Erythroblast (primary cell): Measurements from ENCODE around the gene CIITA.

Source experiments
- DNase-seq, 2 experiments: peaks; one replicate each; lab custom pipeline; 2025; lab: John Stamatoyannopoulos, UW
- GATA1 ChIP-seq: IDR thresholded peaks from 2 replicates; pipeline ENCODE4 v1.6.1; 2011; ENCODE audit warnings: low read depth, mild to moderate bottlenecking, control low read depth, low read length, moderate library complexity
- POLR2A ChIP-seq: IDR thresholded peaks from 2 replicates; pipeline ENCODE4 v1.6.1; 2011; ENCODE audit warnings: mild to moderate bottlenecking, low read length

CIITA gene

DNA sequence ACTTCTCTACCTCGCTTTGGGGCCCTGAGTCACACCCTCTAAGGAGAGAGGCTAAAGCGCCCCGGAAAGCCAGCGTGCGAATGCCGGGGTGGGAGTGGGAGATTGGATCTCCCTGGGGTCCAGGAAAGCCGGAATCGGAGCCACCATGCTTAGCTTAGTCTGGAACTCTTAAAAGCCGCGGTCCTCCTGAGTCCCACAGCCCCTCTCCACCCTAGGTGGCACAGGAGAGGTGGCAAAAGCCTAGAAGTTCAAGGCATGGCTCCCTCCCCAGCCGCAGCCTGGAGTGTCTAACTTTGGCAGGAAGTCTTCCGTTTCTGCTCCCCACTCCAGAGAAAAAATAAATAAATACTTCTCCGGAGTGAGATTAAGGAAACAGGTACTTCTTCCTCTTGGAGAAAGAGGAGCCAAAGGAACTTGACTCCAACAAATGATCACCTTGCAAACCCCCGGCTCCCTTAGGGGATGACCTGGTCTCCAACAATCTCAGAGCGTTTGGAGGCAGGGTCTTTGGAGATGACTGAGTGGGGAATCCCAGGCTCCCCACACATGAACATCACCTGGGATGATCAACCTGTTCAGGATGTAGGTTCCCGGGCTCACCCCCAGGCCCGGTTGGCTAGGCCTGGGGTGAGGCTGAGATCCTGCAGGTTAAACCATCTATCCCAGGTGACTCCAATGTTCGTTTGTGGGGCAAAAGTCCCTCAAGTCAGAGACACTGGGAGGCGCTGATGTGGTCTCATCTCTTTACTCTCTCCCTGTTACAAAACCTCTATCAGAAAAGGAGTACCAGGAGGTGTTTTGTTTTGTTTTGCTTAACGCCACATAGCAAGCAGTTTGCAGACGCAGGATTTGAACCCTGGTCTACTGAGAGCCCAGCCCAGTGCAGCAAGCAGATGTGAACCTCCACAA, 2.9 kb downstream of the CIITA start:
- TF ChIP-seq POLR2A (no peak), GATA1 (no peak)
- no peak for DNase-seq

DNA sequence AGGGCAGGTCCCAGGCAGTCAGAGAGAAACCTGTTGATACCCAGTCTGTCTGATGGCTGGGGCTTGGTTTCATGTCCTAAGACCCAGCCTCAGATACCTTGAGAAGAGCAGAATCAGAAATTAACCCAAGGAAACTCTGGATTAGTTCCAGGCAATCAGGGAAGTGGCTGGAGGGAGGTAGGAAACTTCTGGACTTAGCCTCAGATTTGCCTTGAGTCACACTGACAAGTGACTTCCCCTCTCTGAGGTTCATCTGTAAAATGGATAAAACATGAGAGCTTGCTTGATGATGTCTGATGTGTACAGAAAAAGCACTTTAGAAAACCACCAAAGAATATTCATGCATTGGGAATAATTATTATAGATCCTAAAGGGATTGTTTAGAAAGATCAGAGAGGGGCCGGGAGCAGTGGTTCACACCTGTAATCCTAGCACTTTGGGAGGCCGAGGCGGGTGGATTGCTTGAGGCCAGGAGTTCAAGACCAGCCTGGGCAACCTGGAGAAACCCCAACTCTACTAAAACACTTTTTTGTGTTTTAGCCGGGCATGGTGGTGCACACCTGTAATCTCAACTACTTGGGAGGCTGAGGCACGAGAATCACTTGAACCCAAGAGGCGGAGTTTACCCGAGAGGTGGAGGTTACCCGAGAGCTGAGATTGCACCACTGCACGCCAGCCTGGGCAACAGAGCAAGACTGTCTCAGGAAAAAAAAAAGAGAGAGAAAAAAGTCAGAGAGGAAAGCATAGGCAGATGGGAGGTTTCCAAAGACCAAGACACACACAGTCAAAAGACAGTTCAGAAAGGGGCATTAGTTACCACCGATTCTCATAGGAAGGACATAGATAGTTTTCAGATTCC, 3.8 kb downstream of the CIITA start:
- TF ChIP-seq GATA1 = no peak
- TF ChIP-seq POLR2A = no peak

DNA sequence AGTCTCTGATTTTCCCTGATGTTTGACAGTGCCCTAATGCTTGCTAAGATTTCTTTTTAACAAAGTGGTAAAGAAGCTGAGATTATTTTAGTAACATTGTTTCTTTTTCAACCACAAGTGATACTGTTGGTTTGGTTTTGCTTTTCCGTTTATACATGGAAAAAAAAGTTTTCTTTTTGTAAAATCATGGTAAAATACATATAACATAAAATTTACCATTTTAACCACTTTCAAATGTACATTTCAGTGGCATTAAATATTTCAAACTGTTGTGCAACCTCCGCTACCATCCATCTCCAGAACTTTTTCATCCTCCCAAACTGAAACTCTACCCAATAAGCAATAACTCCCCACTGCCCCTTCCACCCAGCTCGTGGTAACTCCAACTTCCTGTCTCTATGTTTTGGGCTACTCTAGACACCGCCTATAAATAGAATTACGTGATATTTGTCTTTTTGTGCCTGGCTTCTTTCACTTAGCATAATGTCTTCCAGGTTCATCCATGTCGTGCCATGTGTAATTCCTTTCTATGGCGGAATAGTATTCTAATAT, 4.6 kb downstream of the CIITA start:
- no peak for DNase-seq
- TF ChIP-seq GATA1 = no peak

More for the DNA sequence above, 3.8 kb downstream of the CIITA start:
- no peak for DNase-seq

DNA sequence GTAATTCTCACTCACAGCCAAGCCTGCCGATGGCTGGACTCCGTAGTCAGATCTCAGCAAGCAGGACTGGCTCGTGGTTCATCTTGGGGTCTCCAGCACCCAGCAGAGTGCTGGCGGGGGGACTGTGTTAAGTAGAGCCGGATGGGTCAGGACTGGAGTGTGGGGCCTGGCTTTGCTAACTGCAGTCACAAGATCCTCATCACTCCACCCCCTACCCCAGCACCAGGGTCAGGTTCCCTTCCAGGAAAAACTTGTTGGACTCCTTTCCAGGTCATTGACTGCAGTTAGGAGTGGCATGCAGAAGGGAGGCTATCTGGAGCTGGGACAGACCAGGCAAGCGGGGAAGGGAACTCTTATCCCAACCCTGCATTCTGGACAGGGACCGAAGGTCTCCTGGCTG, 6.0 kb downstream of the CIITA start:
- TF ChIP-seq GATA1 (no peak), POLR2A (no peak)
- no peak for DNase-seq

DNA sequence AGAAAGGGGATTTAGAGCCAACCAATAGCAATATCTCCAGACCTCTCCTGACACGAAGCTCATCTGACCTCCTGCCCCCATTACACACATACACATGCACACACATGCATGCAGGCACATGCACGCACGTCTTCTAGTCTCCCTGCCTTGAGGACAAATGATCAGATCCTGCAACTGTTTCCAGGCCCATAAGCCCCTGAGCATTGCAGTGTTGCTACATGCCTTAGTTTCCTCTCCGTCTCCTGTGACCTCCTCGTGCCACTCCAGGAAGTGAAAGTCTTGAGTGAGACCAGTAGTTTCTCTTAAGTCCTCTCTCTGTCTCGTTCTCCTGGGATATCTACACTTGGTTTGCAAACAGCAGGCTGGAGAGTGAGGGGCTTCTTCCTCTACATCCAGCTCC, 8.2 kb downstream of the CIITA start:
- no peak for DNase-seq

DNA sequence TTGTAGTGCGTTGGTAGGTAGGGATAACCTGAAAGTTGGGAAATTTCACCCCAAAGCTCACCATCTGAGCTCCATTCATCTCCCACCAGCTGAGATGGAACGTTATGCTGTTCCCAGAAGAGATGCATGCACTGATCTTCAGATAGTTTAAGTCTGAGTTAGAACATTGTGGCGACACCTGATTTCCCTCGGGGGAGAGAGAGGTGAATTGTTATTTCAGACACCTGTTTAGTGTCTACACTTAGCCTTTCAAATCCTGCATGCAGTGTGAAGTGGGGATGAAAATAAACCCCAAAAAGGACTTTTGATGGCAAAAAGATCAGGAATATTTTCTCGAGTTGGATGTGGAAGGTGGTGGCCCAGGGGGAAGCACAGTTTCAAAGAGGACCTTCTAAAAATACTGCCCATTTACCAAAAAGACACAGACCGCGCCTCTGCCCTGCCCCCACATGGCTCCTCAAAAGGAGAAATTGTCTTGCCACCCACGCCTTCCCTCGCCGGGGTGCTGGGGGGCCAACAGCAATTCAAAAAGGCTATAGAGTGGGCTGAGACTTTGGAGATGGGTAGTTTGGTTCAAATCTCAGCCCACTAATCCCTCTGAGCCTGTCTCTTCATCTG, 11.4 kb downstream of the CIITA start:
- TF ChIP-seq POLR2A (no peak), GATA1 (no peak)
- no peak for DNase-seq

More for the DNA sequence above, 8.2 kb downstream of the CIITA start:
- TF ChIP-seq GATA1 = no peak

DNA sequence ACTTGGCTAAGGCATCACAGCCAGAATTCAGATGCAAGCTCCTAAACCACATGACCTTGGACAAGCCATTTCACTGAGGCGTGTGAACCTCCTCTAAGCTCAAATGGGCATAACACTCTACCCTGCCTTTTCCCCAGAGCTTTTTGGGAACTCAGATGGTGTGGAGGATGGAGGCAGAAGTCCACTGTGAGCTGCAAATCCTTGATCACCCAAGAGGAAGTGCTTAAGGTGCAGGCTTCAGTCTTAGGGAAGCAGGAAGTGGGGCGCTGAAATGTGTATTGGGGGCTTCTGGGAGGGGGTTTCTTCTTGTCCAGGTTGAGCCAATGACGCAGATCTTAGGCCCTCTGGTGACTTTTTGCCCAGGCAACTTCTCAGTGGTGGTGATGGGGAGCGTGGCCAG, 12.9 kb downstream of the CIITA start:
- no peak for TF ChIP-seq POLR2A
- no peak for TF ChIP-seq GATA1
- DNase-seq = no peak

DNA sequence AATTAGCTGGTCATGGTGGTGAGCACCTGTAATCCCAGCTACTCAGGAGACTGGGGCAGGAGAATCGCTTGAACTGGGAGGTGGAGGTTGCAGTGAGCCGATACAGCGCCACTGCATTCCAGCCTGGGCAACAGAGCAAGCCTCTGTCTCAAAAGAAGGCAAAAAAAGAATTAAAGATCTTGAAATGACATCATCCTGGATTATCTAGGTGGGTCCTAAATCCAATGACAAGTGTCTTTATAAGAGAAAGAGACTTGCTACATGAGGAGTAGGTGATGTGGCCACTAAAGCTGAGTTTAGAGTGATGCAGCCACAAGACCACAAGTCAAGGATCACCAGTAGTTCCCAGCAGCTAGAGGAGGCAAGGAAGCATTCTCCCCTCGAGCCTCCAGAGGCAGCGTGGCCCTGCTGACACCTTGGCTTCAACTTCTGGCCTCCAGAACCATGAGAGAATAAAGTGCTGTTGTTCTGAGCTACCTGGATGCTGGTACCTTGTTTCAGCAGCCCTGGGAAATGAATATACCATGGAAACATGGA, 15.8 kb downstream of the CIITA start:
- TF ChIP-seq GATA1 (no peak), POLR2A (no peak)
- DNase-seq = no peak

DNA sequence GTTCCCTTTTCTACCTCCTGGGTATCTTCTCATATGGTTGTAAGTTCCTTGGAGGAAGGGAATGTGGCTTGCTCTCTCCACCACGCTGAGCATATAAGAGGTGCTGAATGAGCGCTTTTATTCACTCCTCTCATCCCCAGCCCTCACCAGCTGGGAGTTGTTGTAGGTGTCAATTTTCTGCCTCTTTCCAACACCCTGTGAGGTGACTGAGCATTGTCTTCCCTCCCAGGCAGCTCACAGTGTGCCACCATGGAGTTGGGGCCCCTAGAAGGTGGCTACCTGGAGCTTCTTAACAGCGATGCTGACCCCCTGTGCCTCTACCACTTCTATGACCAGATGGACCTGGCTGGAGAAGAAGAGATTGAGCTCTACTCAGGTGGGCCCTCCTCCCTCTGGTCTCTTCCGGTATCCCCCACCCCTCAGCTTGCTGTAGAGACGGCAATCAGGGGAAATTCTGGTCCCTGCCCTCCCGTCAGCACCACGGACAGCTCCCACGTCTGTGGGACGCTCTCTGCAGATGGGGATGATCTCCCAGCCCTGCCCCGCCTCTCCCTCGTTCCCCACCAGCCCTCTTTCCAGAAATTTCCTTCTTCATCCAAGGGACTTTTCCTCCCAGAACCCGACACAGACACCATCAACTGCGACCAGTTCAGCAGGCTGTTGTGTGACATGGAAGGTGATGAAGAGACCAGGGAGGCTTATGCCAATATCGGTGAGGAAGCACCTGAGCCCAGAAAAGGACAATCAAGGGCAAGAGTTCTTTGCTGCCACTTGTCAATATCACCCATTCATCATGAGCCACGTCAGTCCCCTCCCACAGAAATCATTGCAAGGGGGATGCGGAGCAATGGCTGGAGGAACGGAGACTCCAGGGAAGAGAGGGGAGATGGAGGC, 18.3 kb downstream of the CIITA start:
- DNase-seq = peak; percentile 34 to 57

DNA sequence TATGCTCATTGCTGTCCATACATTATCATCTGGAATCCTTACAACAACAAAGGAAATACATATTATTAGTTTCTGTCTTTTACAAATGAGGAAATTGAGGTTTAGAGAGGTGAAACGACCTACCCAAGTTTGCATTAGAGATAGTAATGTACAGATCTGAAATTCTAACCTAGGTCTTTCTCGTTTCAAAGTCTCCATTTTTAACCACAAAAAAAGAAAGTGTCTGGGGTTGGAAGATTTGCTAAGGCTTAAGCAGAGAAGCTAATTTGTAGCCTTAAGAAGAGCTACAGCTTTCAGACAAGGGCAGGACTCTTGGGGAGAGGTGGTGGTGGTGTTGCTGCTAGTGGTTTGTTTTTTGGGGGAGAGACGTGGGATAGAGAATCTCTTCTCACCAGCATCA, 19.2 kb downstream of the CIITA start:
- no peak for TF ChIP-seq POLR2A
- no peak for TF ChIP-seq GATA1
- DNase-seq = no peak

More for the DNA sequence above, 18.3 kb downstream of the CIITA start:
- TF ChIP-seq POLR2A = no peak
- TF ChIP-seq GATA1 = no peak

DNA sequence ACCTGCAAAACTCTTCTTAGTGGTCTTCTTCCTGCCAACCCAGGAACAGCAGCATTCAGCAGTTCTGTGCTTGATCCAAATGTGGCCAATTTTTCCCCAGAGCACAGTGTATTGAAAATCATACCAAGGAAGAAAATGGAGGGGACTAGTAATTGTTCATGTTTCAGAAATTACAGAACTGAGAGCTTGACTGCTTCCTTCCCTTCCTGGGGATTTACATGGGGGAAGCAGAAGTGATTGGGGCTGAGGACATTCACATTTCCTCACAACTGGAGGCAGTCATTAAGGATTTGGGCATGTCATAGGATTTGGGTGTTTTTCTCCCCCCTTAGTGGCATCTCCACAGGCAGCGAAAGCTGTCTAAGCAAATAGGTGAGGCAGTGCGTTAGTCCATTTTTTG, 19.7 kb downstream of the CIITA start:
- TF ChIP-seq POLR2A (no peak), GATA1 (no peak)
- DNase-seq = no peak

DNA sequence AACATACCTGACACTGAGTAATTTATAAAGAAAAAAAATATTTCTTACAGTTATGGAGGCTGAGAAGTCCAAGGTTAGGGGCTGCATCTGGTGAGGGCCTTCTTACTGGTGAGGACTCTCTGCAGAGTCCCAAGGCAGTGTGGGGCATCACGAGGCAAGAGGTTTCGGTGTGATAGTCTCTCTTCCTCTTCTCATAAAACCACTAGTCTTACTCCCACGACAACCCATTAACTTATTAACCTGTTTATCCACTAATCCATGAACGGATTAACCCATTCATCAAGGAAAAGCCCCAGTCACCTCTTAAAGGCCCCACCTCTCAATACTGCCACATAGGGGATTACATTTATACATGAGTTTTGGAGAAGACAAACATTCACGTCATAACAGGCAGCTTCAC, 20.1 kb downstream of the CIITA start:
- TF ChIP-seq GATA1 = no peak
- no peak for TF ChIP-seq POLR2A
- DNase-seq = no peak

DNA sequence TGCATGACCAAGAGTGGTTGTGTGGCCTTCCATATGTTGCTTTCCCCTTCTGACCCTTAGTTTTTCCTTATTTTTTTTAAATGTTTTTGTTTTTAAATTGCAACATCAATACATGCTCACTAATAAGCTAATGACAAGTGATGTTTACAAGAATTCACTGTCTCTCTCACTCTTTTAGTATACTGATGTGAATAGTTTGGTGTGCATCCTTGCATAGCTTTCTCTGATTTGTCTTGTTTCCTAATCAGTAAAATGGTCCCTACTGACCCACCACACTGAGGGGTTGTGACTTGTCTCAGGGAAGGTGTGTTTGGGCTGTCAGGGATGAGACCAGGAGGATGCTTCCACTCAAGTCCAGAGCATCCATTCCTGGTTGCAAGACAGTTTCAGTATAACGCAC, 26.0 kb downstream of the CIITA start:
- TF ChIP-seq POLR2A (no peak), GATA1 (no peak)
- no peak for DNase-seq
